BLaER1 treated with 17β-estradiol and CSF1 and Interleukin-3, amounts not matched to agents 10 nM and 100 nM (cell line): ENCODE data around the gene KLHL25.

Source experiments
- H3K27ac ChIP-seq, 11 experiments: shearing (Covaris generic); formaldehyde crosslinking; 2 replicates each; pipeline ENCODE4 v1.8.1; 2022
- H3K27me3 ChIP-seq, 11 experiments: shearing (Covaris generic); formaldehyde crosslinking; 2 replicates each; pipeline ENCODE4 v1.8.1; 2022
- H3K36me3 ChIP-seq, 11 experiments: shearing (Covaris generic); formaldehyde crosslinking; 2 replicates each; pipeline ENCODE4 v1.8.1; 2022
- H3K4me1 ChIP-seq, 10 experiments: shearing (Covaris generic); formaldehyde crosslinking; 2 replicates each; pipeline ENCODE4 v1.8.1; 2022
- H3K4me2 ChIP-seq, 11 experiments: shearing (Covaris generic); formaldehyde crosslinking; 2 replicates each; pipeline ENCODE4 v1.8.1; 2022
- H3K4me3 ChIP-seq, 10 experiments: shearing (Covaris generic); formaldehyde crosslinking; 2 replicates each; pipeline ENCODE4 v1.8.1; 2022
- H3K9ac ChIP-seq, 11 experiments: shearing (Covaris generic); formaldehyde crosslinking; 2 replicates each; pipeline ENCODE4 v1.8.1; 2022
- H3K9me3 ChIP-seq, 11 experiments: shearing (Covaris generic); formaldehyde crosslinking; replicated peaks in 1 of 11; 2 replicates each; pipeline ENCODE4 v1.8.1; 2022
- H4K20me1 ChIP-seq, 11 experiments: shearing (Covaris generic); formaldehyde crosslinking; 2 replicates each; pipeline ENCODE4 v1.8.1; 2022
- Cebpa-rat ChIP-seq, 11 experiments: shearing (Covaris generic); IDR thresholded peaks; 2 replicates each; pipeline ENCODE4 v1.8.1; 2022

KLHL25 gene

GRCh38 chr15:85726454-85726853, 68.3 kb downstream of the KLHL25 start:
- Histone ChIP-seq H3K4me3 (no peak overlapping the region), H3K9ac (no peak overlapping the region; a peak in 1 of 22 replicates), H3K4me1 (peaks cover 0 to 8% (median 0%) of the 10 kb centered on the region in 10 experiments; a peak in 1 of 20 replicates), H4K20me1 (peaks cover 0 to 98% (median 35%) of the 10 kb centered on the region in 11 experiments; a peak in 14 of 22 replicates), H3K27me3 (no peaks in the 10 kb centered on the region), H3K9me3 (peaks cover 0 to 3% (median 0%) of the 10 kb centered on the region in 11 experiments; a peak in 3 of 22 replicates), H3K4me2 (no peak overlapping the region), H3K27ac (no peak overlapping the region), H3K36me3 (peaks cover 91 to 100% (median 99%) of the 10 kb centered on the region in 11 experiments)
- TF ChIP-seq Cebpa-rat (IDR thresholded peaks at IDR 0.05), result no peak

- H3K27me3 ChIP-seq, result no peaks in the 10 kb centered on the region
- H3K4me3 ChIP-seq, result no peak overlapping the region
- no peak overlapping the region for H3K27ac ChIP-seq
- peaks cover 0 to 8% (median 0%) of the 10 kb centered on the region in 10 experiments; a peak in 1 of 20 replicates for H3K4me1 ChIP-seq
- no peak overlapping the region for H3K9ac ChIP-seq
- TF ChIP-seq Cebpa-rat (IDR thresholded peaks at IDR 0.05), result no peak
- H3K36me3 ChIP-seq, result peaks cover 91 to 100% (median 99%) of the 10 kb centered on the region in 11 experiments
- no peaks in the 10 kb centered on the region for H3K9me3 ChIP-seq
- no peak overlapping the region for H3K4me2 ChIP-seq
- peaks cover 0 to 98% (median 36%) of the 10 kb centered on the region in 11 experiments; a peak in 14 of 22 replicates for H4K20me1 ChIP-seq
Measured at GRCh38 chr15:85725564-85725963, 69.2 kb downstream of the KLHL25 start.

GRCh38 chr15:85725019-85725418, 69.7 kb downstream of the KLHL25 start:
- no peak for TF ChIP-seq Cebpa-rat (IDR thresholded peaks at IDR 0.05)
- H4K20me1 ChIP-seq, result peaks cover 0 to 98% (median 33%) of the 10 kb centered on the region in 11 experiments; a peak in 14 of 22 replicates
- no peaks in the 10 kb centered on the region for H3K9me3 ChIP-seq
- peaks cover 0 to 8% (median 0%) of the 10 kb centered on the region in 10 experiments; a peak in 1 of 20 replicates for H3K4me1 ChIP-seq
- no peak overlapping the region for H3K4me3 ChIP-seq
- H3K9ac ChIP-seq, result no peak overlapping the region
- H3K36me3 ChIP-seq, result peaks cover 94 to 100% (median 100%) of the 10 kb centered on the region in 11 experiments
- no peaks in the 10 kb centered on the region for H3K27me3 ChIP-seq
- no peak overlapping the region for H3K27ac ChIP-seq
- H3K4me2 ChIP-seq, result no peak overlapping the region

GRCh38 chr15:85723960-85724945, 70.5 kb downstream of the KLHL25 start:
- no peak for TF ChIP-seq Cebpa-rat (IDR thresholded peaks at IDR 0.05)
- Histone ChIP-seq H4K20me1 (peaks cover 0 to 98% (median 25%) of the 10 kb centered on the region in 11 experiments; a peak in 11 of 22 replicates), H3K27me3 (no peaks in the 10 kb centered on the region), H3K36me3 (peaks cover 98 to 100% (median 100%) of the 10 kb centered on the region in 11 experiments), H3K9ac (no peak overlapping the region), H3K27ac (no peak overlapping the region), H3K9me3 (no peaks in the 10 kb centered on the region), H3K4me1 (peaks cover 0 to 8% (median 0%) of the 10 kb centered on the region in 10 experiments; a peak in 1 of 20 replicates), H3K4me2 (no peak overlapping the region), H3K4me3 (no peak overlapping the region)

- Histone ChIP-seq H3K36me3 (peaks cover 99 to 100% (median 100%) of the 10 kb centered on the region in 11 experiments), H3K27me3 (no peaks in the 10 kb centered on the region), H3K4me2 (no peak overlapping the region), H3K9me3 (no peaks in the 10 kb centered on the region), H3K4me1 (peaks cover 0 to 8% (median 0%) of the 10 kb centered on the region in 10 experiments; a peak in 1 of 20 replicates), H3K4me3 (no peak overlapping the region), H3K9ac (no peak overlapping the region), H3K27ac (no peak overlapping the region), H4K20me1 (peaks cover 0 to 99% (median 25%) of the 10 kb centered on the region in 11 experiments; a peak in 11 of 22 replicates)
- no peak for TF ChIP-seq Cebpa-rat (IDR thresholded peaks at IDR 0.05)
Measured at GRCh38 chr15:85722374-85723152, 72.2 kb downstream of the KLHL25 start.

- Histone ChIP-seq H3K4me2 (no peak overlapping the region), H3K27ac (no peak overlapping the region), H3K4me1 (peaks cover 0 to 8% (median 0%) of the 10 kb centered on the region in 10 experiments; a peak in 1 of 20 replicates), H3K4me3 (no peak overlapping the region), H3K9ac (no peak overlapping the region), H4K20me1 (peaks cover 0 to 100% (median 4%) of the 10 kb centered on the region in 11 experiments; a peak in 10 of 22 replicates), H3K27me3 (no peaks in the 10 kb centered on the region), H3K36me3 (peaks cover 98 to 100% (median 100%) of the 10 kb centered on the region in 11 experiments), H3K9me3 (no peaks in the 10 kb centered on the region)
- TF ChIP-seq Cebpa-rat (IDR thresholded peaks at IDR 0.05), result no peak
Measured at GRCh38 chr15:85718981-85719380, 75.7 kb downstream of the KLHL25 start.

GRCh38 chr15:85718271-85718971, 76.3 kb downstream of the KLHL25 start:
- Histone ChIP-seq H3K27ac (no peak overlapping the region), H3K4me1 (peaks cover 0 to 8% (median 0%) of the 10 kb centered on the region in 10 experiments; a peak in 1 of 20 replicates), H3K27me3 (no peaks in the 10 kb centered on the region), H3K36me3 (peaks cover 98 to 100% (median 100%) of the 10 kb centered on the region in 11 experiments), H3K4me3 (no peak overlapping the region), H3K9me3 (no peaks in the 10 kb centered on the region), H3K9ac (no peak overlapping the region), H4K20me1 (peaks cover 0 to 100% (median 4%) of the 10 kb centered on the region in 11 experiments; a peak in 10 of 22 replicates), H3K4me2 (no peak overlapping the region)
- TF ChIP-seq Cebpa-rat (IDR thresholded peaks at IDR 0.05), result no peak

- Histone ChIP-seq H3K27ac (no peak overlapping the region), H3K9me3 (no peaks in the 10 kb centered on the region), H3K9ac (no peak overlapping the region), H4K20me1 (peaks cover 0 to 99% (median 10%) of the 10 kb centered on the region in 11 experiments; a peak in 10 of 22 replicates), H3K4me2 (no peak overlapping the region), H3K36me3 (peaks cover 91 to 99% (median 98%) of the 10 kb centered on the region in 11 experiments), H3K4me3 (no peak overlapping the region), H3K4me1 (peaks cover 0 to 6% (median 0%) of the 10 kb centered on the region in 10 experiments; a peak in 1 of 20 replicates), H3K27me3 (no peaks in the 10 kb centered on the region)
- TF ChIP-seq Cebpa-rat (IDR thresholded peaks at IDR 0.05), result no peak
Measured at GRCh38 chr15:85717212-85717611, 77.5 kb downstream of the KLHL25 start.
